ENCODE data around the gene SKP1. TPM values are rescaled to one million over a fixed set of nuclear protein-coding genes. Genes with fewer than 3 reads are reported as not detected.

The SKP1 gene
- total and polyA plus RNA-seq, 2 donors from 2014 or later = 380 to 848 TPM

DNA sequence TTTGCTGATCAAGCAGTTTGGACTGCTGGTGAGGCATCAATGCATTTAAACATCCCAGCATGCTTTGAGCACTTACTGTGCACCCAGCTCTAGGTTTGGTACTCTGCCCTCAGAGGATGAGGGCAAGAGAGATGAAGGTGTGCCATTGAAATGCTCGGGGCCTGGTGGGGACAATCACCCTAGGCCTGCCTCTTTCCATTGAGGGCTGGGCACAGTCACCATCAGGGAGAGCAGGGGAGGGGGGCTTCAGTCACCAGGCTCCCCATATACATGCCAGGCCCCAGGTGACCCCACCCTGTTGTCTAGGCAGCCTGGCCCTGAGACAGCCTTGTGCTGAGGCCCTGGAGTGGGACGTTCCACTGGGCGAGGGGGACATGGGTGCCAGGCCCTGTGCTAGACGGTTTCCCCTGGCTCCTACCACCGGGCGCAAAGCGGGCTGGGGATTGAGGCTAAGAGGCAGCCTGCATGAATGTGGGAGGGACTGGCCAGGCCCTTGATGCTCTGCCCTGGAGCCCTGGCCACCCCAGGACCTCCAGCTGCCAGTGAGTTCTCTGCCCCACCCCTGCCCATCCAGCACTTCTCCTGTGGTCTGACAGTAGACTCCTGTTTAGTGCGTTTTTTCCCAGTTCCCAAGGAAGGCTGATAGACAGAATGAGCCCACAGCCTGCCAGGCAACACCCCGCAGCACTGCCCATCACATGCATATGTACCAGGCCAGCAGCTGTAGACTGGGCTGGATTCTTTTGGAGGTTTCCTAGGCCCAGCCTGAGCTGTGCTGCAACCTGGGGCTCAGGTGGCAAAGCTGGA is 43.4 kb downstream of the SKP1 start:
- no peak overlapping the region for H3K4me3 ChIP-seq (ENCODE audit: low read length in 3 of 3)
- no peaks in the 10 kb centered on the region for H3K4me1 ChIP-seq (ENCODE audit: control insufficient read depth in 2 of 3, insufficient read depth in 2 of 3, low read depth in 1 of 3, low read length in 3 of 3)
- TF ChIP-seq, protein P1, sequence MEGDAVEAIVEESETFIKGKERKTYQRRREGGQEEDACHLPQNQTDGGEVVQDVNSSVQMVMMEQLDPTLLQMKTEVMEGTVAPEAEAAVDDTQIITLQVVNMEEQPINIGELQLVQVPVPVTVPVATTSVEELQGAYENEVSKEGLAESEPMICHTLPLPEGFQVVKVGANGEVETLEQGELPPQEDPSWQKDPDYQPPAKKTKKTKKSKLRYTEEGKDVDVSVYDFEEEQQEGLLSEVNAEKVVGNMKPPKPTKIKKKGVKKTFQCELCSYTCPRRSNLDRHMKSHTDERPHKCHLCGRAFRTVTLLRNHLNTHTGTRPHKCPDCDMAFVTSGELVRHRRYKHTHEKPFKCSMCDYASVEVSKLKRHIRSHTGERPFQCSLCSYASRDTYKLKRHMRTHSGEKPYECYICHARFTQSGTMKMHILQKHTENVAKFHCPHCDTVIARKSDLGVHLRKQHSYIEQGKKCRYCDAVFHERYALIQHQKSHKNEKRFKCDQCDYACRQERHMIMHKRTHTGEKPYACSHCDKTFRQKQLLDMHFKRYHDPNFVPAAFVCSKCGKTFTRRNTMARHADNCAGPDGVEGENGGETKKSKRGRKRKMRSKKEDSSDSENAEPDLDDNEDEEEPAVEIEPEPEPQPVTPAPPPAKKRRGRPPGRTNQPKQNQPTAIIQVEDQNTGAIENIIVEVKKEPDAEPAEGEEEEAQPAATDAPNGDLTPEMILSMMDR (IDR thresholded peaks at IDR 0.05; ENCODE audit: borderline replicate concordance, extremely low read depth, insufficient read depth) = no peak
- H3K9ac ChIP-seq (ENCODE audit: low read length in 3 of 3) = no peak overlapping the region
- FAIRE-seq = no peak
- H3K27ac ChIP-seq (ENCODE audit: low read depth in 2 of 2, low read length in 2 of 2) = no peak overlapping the region
- no peaks in the 10 kb centered on the region for H3K27me3 ChIP-seq (ENCODE audit: control insufficient read depth, insufficient read depth, low read length)
- peak in 1 of 5 donors; percentile 66 for DNase-seq
- no peaks in the 10 kb centered on the region for H3K9me3 ChIP-seq (ENCODE audit: control insufficient read depth in 2 of 3, insufficient read depth in 1 of 3, low read length in 3 of 3)
- H3K36me3 ChIP-seq (ENCODE audit: control insufficient read depth in 2 of 3, insufficient read depth in 3 of 3, low read length in 3 of 3) = peaks cover 0 to 5% (median 4%) of the 10 kb centered on the region in 3 donors
- intact Hi-C loops (cut with DNase I) = no loop called here

DNA sequence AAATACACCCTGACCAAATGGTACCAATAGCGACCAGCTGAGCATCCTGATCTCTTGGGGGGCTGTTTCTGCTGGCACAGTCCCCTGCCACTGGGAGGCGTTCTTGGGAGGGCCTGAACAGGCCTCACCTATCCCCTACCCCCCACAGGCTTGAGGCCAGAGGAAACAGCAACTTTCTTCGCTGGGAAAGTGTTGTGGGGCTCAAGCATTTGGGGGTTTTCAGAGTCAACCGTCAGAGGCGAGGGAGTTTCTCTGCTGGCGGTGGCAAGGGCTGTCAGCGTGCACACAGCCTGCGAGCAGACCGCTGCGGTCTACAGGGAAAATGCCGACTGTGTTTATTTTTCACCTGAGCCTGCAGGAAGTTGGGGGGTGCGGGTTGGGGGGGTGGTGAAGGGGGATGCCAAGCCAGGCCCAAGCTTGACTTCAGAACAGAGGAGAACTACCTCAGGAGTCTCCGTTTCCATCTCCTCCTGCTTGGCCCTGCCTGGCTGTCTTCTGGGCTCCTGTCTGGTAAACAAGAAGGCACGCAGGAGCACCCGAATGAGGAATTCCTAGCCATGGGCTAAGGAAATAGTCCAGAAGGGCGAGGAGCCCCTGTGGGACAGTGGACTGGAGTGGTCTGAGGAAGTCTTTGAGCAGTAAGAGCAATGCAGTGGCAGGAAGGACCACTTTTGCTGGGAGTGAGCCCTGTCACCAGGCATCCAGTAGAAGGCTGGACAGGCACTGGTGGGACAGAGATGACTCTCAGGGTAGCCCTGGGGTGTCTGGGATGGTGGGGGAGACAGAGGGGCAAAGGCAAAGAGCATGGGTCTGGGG is 44.2 kb downstream of the SKP1 start:
- intact Hi-C loops (cut with DNase I) = no loop called here
- DNase-seq (peak in 2 of 5 donors; percentile 13 to 59), FAIRE-seq (no peak)
- Histone ChIP-seq H3K27me3 (ENCODE audit: control insufficient read depth, insufficient read depth, low read length) (no peaks in the 10 kb centered on the region), H3K9ac (ENCODE audit: low read length in 3 of 3) (no peak overlapping the region), H3K4me1 (ENCODE audit: control insufficient read depth in 2 of 3, insufficient read depth in 2 of 3, low read depth in 1 of 3, low read length in 3 of 3) (no peaks in the 10 kb centered on the region), H3K36me3 (ENCODE audit: control insufficient read depth in 2 of 3, insufficient read depth in 3 of 3, low read length in 3 of 3) (peaks cover 0 to 5% (median 4%) of the 10 kb centered on the region in 3 donors), H3K9me3 (ENCODE audit: control insufficient read depth in 2 of 3, insufficient read depth in 1 of 3, low read length in 3 of 3) (no peaks in the 10 kb centered on the region), H3K4me3 (ENCODE audit: low read length in 3 of 3) (no peak overlapping the region), H3K27ac (ENCODE audit: low read depth in 2 of 2, low read length in 2 of 2) (no peak overlapping the region)
- TF ChIP-seq, protein P1 (IDR thresholded peaks at IDR 0.05; ENCODE audit: borderline replicate concordance, extremely low read depth, insufficient read depth) = no peak

DNA sequence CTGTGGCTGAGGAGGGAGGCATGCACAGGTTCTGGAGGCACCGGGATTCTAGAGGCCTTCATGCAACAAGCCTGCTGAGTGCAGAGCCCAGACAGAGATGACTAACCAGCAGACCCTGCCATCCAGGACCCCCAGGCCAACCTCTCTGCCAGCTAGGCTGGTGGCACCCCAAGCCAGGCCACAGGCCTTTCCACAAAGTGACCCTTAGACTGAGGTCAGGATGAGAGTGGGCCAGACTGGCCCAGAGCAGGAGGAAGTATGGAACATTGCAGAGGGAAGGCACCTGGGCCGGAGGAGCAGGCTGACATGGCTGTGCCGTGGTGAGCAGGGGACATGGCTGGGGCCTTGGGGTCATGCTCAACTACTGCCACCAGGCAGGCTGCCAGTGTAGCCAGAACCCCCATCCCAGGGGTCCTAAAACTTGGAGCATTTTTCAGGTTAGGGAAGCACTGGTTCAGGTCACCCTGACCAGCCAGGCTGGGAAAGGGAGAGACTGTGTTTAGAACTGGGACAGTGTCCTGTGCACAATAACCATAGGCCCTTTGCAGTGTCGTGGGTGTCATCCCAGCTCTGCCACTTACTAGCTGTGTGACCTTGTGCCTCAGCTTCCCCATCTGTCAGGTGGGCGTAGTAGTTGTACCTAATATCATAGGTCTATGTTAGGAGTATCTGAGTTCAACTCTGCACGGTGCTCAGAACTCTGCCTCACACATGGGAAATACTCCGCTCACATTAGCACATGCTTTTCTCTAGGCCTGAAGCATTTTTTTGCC is 45.0 kb downstream of the SKP1 start:
- no peaks in the 10 kb centered on the region for H3K4me1 ChIP-seq (ENCODE audit: control insufficient read depth in 2 of 3, insufficient read depth in 2 of 3, low read depth in 1 of 3, low read length in 3 of 3)
- DNase-seq (peak in 1 of 5 donors; percentile 43), FAIRE-seq (no peak)
- intact Hi-C loops (cut with DNase I) = no loop called here
- H3K27me3 ChIP-seq (ENCODE audit: control insufficient read depth, insufficient read depth, low read length) = no peaks in the 10 kb centered on the region
- no peak overlapping the region for H3K9ac ChIP-seq (ENCODE audit: low read length in 3 of 3)
- H3K36me3 ChIP-seq (ENCODE audit: control insufficient read depth in 2 of 3, insufficient read depth in 3 of 3, low read length in 3 of 3) = peaks cover 0 to 4% (median 3%) of the 10 kb centered on the region in 3 donors
- TF ChIP-seq, protein P1 (IDR thresholded peaks at IDR 0.05; ENCODE audit: borderline replicate concordance, extremely low read depth, insufficient read depth) = no peak
- no peak overlapping the region for H3K4me3 ChIP-seq (ENCODE audit: low read length in 3 of 3)
- no peak overlapping the region for H3K27ac ChIP-seq (ENCODE audit: low read depth in 2 of 2, low read length in 2 of 2)
- H3K9me3 ChIP-seq (ENCODE audit: control insufficient read depth in 2 of 3, insufficient read depth in 1 of 3, low read length in 3 of 3) = no peaks in the 10 kb centered on the region
